ENCODE measurements around the gene TMC3. TPM values are rescaled to one million over a fixed set of nuclear protein-coding genes. Genes with fewer than 3 reads are reported as not detected.

The TMC3 gene
- total and polyA plus RNA-seq, 10 of the 15 experiments (the other 5 are each of a cell fraction or from before 2014, with no cell fraction given) = 0.03 to 0.04 (median 0.04) TPM; not detected in 7

GRCh38 chr15:81413851-81414250 is 39.8 kb upstream of the TMC3 start:
- CTCF ChIA-PET = no interaction called here
- Histone ChIP-seq H3K27me3 (replicated peaks in 1 of 2; ENCODE audit: control insufficient read depth in 2 of 2, insufficient read depth in 2 of 2, low read length in 1 of 2) (0 out of 4 replicates have a peak, but pooled peaks cover 0 to 3% of the 10 kb centered on the region in 2 experiments), H3K9ac (ENCODE audit: control insufficient read depth, insufficient read depth, low read length) (no peak overlapping the region), H3K27ac (ENCODE audit: control insufficient read depth, insufficient read depth) (no peak overlapping the region), H3K4me3 (no peak overlapping the region), H3K4me1 (ENCODE audit: control insufficient read depth, insufficient read depth, low read length) (no peaks in the 10 kb centered on the region), H3K9me3 (replicated peaks; ENCODE audit: control insufficient read depth, insufficient read depth, low read length) (no peaks in the 10 kb centered on the region; the same call in 2 of the 3 replicates), H3K79me2 (ENCODE audit: control insufficient read depth, insufficient read depth, low read length) (no peaks in the 10 kb centered on the region), H3K4me2 (ENCODE audit: control insufficient read depth, insufficient read depth) (no peak overlapping the region), H3K36me3 (ENCODE audit: control insufficient read depth in 2 of 2, insufficient read depth in 2 of 2, low read length in 1 of 2) (no peaks in the 10 kb centered on the region), H2AFZ (ENCODE audit: control insufficient read depth, low read depth, low read length) (no peak overlapping the region), H4K20me1 (ENCODE audit: control insufficient read depth, insufficient read depth) (no peaks in the 10 kb centered on the region)
- SMC1A ChIA-PET (ENCODE audit: uncharacterized antibody, unreplicated experiment) = no interaction called here
- FAIRE-seq (no peak), ATAC-seq (no peak), DNase-seq (ENCODE audit: low read depth, low spot score) (no peak)
- no TSS peak for BruUV-seq (replicated peaks)
- intact Hi-C loops (cut with micrococcal nuclease; ENCODE audit: unreplicated experiment) = no loop called here
- 83% methylated on average over 31 of the region's 32 CpGs for WGBS (ENCODE audit: insufficient coverage, insufficient replicate concordance, low lambda C conversion rate, missing lambda C conversion rate)
- in situ Hi-C loops (cut with MboI) = no loop called here
- POLR2A ChIA-PET = no interaction called here
- RAD21 ChIA-PET (ENCODE audit: unreplicated experiment) = no interaction called here
- TF ChIP-seq MYB (IDR thresholded peaks at IDR 0.05; ENCODE audit: borderline replicate concordance, low read depth, low read length) = no peak
- TF ChIP-seq RAD21 (IDR thresholded peaks at IDR 0.05; ENCODE audit: insufficient read depth, low read depth, low read length) = no peak
- TF ChIP-seq POLR2A (IDR thresholded peaks at IDR 0.05; ENCODE audit: low read depth, low read length) = no peak

GRCh38 chr15:81411969-81412633 is 38.1 kb upstream of the TMC3 start:
- H4K20me1 ChIP-seq (ENCODE audit: control insufficient read depth, insufficient read depth) = no peaks in the 10 kb centered on the region
- intact Hi-C loops (cut with micrococcal nuclease; ENCODE audit: unreplicated experiment) = no loop called here
- H3K9ac ChIP-seq (ENCODE audit: control insufficient read depth, insufficient read depth, low read length) = no peak overlapping the region
- no peak overlapping the region for H3K4me2 ChIP-seq (ENCODE audit: control insufficient read depth, insufficient read depth)
- CTCF ChIA-PET = no interaction called here
- 26% methylated on average over 5 of the region's 5 CpGs for WGBS (ENCODE audit: insufficient coverage, insufficient replicate concordance, low lambda C conversion rate, missing lambda C conversion rate)
- in situ Hi-C loops (cut with MboI) = no loop called here
- no peaks in the 10 kb centered on the region for H3K4me1 ChIP-seq (ENCODE audit: control insufficient read depth, insufficient read depth, low read length)
- FAIRE-seq (no peak), ATAC-seq (no peak), DNase-seq (ENCODE audit: low read depth, low spot score) (no peak)
- no peak overlapping the region for H2AFZ ChIP-seq (ENCODE audit: control insufficient read depth, low read depth, low read length)
- no peaks in the 10 kb centered on the region for H3K79me2 ChIP-seq (ENCODE audit: control insufficient read depth, insufficient read depth, low read length)
- no peak overlapping the region for H3K4me3 ChIP-seq
- RAD21 ChIA-PET (ENCODE audit: unreplicated experiment) = no interaction called here
- TF ChIP-seq YY1 (IDR thresholded peaks at IDR 0.05; ENCODE audit: low read depth, low read length) (no peak), GABPA (IDR thresholded peaks at IDR 0.05; ENCODE audit: low read depth) (no peak), WRNIP1 (IDR thresholded peaks at IDR 0.05; ENCODE audit: borderline replicate concordance, low read depth, low read length) (no peak)
- BruUV-seq (replicated peaks) = no TSS peak
- H3K9me3 ChIP-seq (replicated peaks; ENCODE audit: control insufficient read depth, insufficient read depth, low read length) = no peaks in the 10 kb centered on the region; the same call in 2 of the 3 replicates
- SMC1A ChIA-PET (ENCODE audit: uncharacterized antibody, unreplicated experiment) = no interaction called here
- POLR2A ChIA-PET = no interaction called here
- no peaks in the 10 kb centered on the region for H3K36me3 ChIP-seq (ENCODE audit: control insufficient read depth in 2 of 2, insufficient read depth in 2 of 2, low read length in 1 of 2)
- 0 out of 4 replicates have a peak, but pooled peaks cover 0 to 3% of the 10 kb centered on the region in 2 experiments for H3K27me3 ChIP-seq (replicated peaks in 1 of 2; ENCODE audit: control insufficient read depth in 2 of 2, insufficient read depth in 2 of 2, low read length in 1 of 2)
- H3K27ac ChIP-seq (ENCODE audit: control insufficient read depth, insufficient read depth) = no peak overlapping the region
